ENCODE data around the gene GALNT17. TPM values are rescaled to one million over a fixed set of nuclear protein-coding genes. Genes with fewer than 3 reads are reported as not detected.

GALNT17 gene
- total RNA-seq, 1 experiment from 2014 or later = not detected

DNA sequence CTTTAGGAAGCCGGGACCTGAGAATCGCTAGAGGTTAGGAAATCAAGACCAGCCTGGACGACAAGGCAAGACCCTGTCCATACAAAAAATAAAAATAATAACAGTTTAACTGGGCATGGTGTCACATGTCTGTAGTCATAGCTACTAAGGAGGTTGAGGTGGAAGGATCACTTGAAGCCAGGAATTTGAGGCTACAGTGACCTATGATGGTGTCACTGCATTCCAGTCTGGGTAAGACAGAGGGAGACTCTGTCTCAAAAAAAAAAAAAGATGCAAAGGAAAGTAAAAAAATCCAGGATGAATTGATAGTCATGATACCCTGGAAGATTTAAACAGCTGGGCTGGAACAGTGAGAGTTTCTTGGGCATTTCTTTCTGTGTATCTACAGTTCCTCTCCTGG, 463.2 kb downstream of the GALNT17 start:
- ATAC-seq = no peak
- Histone ChIP-seq H3K27me3 (ENCODE audit: control insufficient read depth, insufficient read depth, low read length) (no peaks in the 10 kb centered on the region), H3K4me1 (ENCODE audit: control insufficient read depth, insufficient read depth, low read length) (no peaks in the 10 kb centered on the region), H3K36me3 (ENCODE audit: control insufficient read depth, insufficient read depth, low read length) (no peaks in the 10 kb centered on the region), H3K4me3 (ENCODE audit: low read depth in 2 of 2, low read length in 2 of 2) (no peak overlapping the region), H3K27ac (ENCODE audit: low read length) (no peak overlapping the region), H3K9me3 (ENCODE audit: control insufficient read depth, insufficient read depth, low read depth, low read length) (no peaks in the 10 kb centered on the region)
- ChIA-PET CTCF (no interaction called here), POLR2A (no interaction called here)
- BruUV-seq (replicated peaks) = no TSS peak
- in situ Hi-C loops (cut with HindIII; ENCODE audit: low pct_unique_long_range_greater_than_20kb, low sequenced_read_pairs) (no loop called here), intact Hi-C loops (cut with micrococcal nuclease; ENCODE audit: unreplicated experiment) (no loop called here)
- no peak for DNase-seq (ENCODE audit: low read depth, low spot score)
- TF ChIP-seq TCF7L2 (IDR thresholded peaks at IDR 0.05; ENCODE audit: low read depth, low read length) (no peak), SIN3A (IDR thresholded peaks at IDR 0.05; ENCODE audit: borderline replicate concordance, insufficient read depth, low read depth, low read length) (no peak)
- TF ChIP-seq, protein P1, sequence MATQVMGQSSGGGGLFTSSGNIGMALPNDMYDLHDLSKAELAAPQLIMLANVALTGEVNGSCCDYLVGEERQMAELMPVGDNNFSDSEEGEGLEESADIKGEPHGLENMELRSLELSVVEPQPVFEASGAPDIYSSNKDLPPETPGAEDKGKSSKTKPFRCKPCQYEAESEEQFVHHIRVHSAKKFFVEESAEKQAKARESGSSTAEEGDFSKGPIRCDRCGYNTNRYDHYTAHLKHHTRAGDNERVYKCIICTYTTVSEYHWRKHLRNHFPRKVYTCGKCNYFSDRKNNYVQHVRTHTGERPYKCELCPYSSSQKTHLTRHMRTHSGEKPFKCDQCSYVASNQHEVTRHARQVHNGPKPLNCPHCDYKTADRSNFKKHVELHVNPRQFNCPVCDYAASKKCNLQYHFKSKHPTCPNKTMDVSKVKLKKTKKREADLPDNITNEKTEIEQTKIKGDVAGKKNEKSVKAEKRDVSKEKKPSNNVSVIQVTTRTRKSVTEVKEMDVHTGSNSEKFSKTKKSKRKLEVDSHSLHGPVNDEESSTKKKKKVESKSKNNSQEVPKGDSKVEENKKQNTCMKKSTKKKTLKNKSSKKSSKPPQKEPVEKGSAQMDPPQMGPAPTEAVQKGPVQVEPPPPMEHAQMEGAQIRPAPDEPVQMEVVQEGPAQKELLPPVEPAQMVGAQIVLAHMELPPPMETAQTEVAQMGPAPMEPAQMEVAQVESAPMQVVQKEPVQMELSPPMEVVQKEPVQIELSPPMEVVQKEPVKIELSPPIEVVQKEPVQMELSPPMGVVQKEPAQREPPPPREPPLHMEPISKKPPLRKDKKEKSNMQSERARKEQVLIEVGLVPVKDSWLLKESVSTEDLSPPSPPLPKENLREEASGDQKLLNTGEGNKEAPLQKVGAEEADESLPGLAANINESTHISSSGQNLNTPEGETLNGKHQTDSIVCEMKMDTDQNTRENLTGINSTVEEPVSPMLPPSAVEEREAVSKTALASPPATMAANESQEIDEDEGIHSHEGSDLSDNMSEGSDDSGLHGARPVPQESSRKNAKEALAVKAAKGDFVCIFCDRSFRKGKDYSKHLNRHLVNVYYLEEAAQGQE (IDR thresholded peaks at IDR 0.05; ENCODE audit: insufficient read depth in 1 of 2, low read depth in 2 of 2, low read length in 1 of 2) = no peak

DNA sequence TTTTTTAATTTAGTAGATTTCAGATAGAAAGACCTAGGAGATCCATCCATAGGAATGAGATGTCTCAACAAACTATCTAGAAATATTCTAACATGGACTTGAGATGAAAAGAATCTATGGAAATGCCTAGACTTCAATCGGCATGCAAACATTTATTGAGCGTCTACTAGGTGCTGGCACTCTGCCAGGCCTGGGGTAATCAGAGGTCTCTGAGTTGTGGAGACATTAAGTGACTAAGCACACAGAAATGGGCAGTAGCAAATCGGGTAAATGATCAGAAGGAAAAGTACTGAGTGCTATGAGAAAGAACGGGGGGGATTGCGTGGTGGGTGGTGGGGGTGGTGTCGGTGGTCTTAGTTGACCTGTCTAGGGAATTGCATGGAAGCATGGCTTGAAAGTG, 466.6 kb downstream of the GALNT17 start:
- TF ChIP-seq, protein P1 (IDR thresholded peaks at IDR 0.05; ENCODE audit: insufficient read depth in 1 of 2, low read depth in 2 of 2, low read length in 1 of 2) = no peak
- TF ChIP-seq, protein P2, sequence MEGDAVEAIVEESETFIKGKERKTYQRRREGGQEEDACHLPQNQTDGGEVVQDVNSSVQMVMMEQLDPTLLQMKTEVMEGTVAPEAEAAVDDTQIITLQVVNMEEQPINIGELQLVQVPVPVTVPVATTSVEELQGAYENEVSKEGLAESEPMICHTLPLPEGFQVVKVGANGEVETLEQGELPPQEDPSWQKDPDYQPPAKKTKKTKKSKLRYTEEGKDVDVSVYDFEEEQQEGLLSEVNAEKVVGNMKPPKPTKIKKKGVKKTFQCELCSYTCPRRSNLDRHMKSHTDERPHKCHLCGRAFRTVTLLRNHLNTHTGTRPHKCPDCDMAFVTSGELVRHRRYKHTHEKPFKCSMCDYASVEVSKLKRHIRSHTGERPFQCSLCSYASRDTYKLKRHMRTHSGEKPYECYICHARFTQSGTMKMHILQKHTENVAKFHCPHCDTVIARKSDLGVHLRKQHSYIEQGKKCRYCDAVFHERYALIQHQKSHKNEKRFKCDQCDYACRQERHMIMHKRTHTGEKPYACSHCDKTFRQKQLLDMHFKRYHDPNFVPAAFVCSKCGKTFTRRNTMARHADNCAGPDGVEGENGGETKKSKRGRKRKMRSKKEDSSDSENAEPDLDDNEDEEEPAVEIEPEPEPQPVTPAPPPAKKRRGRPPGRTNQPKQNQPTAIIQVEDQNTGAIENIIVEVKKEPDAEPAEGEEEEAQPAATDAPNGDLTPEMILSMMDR (IDR thresholded peaks at IDR 0.05) = no peak
- TF ChIP-seq TCF7L2 (IDR thresholded peaks at IDR 0.05; ENCODE audit: low read depth, low read length) = no peak
- TF ChIP-seq SIN3A (IDR thresholded peaks at IDR 0.05; ENCODE audit: borderline replicate concordance, insufficient read depth, low read depth, low read length) = no peak
- TF ChIP-seq POLR2AphosphoS5 (IDR thresholded peaks at IDR 0.05; ENCODE audit: low read depth, low read length) = no peak
- ChIA-PET CTCF (no interaction called here), POLR2A (no interaction called here)
- H3K27me3 ChIP-seq (ENCODE audit: control insufficient read depth, insufficient read depth, low read length) = no peaks in the 10 kb centered on the region
- in situ Hi-C loops (cut with HindIII; ENCODE audit: low pct_unique_long_range_greater_than_20kb, low sequenced_read_pairs) (no loop called here), intact Hi-C loops (cut with micrococcal nuclease; ENCODE audit: unreplicated experiment) (no loop called here)
- H3K4me3 ChIP-seq (ENCODE audit: low read depth in 2 of 2, low read length in 2 of 2) = no peak overlapping the region
- BruUV-seq (replicated peaks) = no TSS peak
- no peak for DNase-seq (ENCODE audit: low read depth, low spot score)
- no peaks in the 10 kb centered on the region for H3K36me3 ChIP-seq (ENCODE audit: control insufficient read depth, insufficient read depth, low read length)
- no peak overlapping the region for H3K27ac ChIP-seq (ENCODE audit: low read length)
- H3K9me3 ChIP-seq (ENCODE audit: control insufficient read depth, insufficient read depth, low read depth, low read length) = no peaks in the 10 kb centered on the region
- no peaks in the 10 kb centered on the region for H3K4me1 ChIP-seq (ENCODE audit: control insufficient read depth, insufficient read depth, low read length)
- ATAC-seq = no peak
